Retina (tissue), 1 donor: Measurements from ENCODE around the gene MAGT1.
A peak's percentile ranks its signal among the peaks of the same experiment; 100 is the strongest.
"Not testable (repeated sequence)": the region's sequence is repeated elsewhere in the genome, so short reads cannot be mapped to it uniquely, and the experiment has no call there.

ENCODE experiments used
- DNase-seq: peaks from one replicate; pipeline ENCODE4 v3.0.0-alpha.2; 2016

MAGT1 gene

DNA sequence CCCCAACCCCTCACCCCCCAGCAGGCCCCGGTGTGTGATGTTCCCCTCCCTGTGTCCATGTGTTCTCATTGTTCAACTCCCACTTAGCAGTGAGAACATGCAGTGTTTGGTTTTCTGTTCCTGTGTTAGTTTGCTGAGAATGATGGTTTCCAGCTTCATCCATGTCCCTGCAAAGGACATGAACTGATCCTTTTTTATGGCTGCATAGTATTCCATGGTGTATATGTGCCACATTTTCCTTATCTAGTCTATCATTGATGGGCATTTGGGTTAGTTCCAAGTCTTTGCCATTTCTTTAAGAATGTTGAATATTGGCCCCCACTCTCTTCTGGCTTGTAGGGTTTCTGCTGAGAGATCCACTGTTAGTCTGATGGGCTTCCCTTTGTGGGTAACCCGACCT is 73.2 kb downstream of the MAGT1 start:
- not testable (repeated sequence) for DNase-seq

DNA sequence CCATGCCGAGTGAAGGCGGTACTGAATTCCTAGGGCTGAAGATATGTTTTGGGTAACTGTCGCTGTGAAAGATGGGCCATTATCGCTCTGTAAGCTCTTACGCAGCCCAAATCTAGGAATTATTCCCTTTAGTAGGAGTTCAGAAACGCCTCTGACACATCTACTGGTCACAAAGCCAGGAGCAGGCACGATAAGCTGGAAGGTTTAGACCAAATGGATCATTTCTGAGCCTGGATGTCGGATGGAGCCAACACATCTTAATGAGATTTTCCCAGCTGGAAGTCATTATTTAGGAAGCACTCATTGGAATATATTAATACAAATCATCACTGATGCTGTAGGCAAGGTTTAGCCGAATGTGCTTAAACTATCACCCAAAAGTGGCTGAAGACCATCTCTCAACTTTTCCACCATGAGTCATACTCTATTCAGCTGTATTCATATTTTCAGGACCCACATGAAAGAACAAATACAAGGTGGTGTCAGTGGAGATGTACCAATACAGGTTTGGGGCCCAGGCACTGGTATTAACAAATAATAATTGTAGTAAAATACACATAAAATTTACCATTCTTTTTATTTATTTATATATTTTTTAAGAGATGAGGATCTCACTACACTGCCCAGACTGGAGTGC is 75.0 kb downstream of the MAGT1 start:
- no peak for DNase-seq

DNA sequence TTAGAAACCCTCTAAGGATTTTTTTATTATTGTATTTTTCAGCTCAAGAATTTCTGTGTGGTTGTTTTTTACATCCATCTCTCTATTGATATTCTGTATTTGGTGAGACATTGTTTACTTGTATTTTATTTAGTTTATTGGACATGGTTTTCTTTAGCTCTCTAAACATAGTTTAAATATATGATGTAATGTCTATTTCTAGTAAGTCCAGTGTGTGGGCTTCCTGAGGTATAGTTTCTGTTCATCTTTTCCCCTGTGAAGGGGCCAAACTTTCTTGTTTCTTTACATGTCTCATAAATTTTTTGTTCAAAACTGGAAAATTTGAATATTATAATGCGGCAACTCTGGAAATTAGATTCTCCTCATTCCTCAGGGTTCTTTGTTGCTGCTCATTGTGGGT is 81.0 kb downstream of the MAGT1 start:
- no peak for DNase-seq

DNA sequence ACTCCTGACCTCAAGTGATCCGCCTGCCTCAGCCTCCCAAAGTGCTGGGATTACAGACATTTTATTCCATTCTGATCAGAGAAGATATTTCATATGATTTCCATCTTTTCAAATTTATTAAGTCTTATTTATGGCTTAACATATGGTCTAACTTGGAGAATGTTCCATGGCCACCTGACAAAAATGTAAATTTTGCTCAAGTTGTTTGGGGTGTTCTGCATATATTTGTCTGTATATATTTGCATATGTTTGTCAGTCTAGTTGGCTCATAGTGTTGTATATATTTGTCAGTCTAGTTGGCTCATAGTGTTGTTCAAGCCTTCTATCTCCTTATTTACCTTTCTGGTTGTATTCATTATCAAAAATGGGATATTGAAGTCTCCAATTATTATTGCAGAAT is 93.0 kb downstream of the MAGT1 start:
- DNase-seq = no peak

DNA sequence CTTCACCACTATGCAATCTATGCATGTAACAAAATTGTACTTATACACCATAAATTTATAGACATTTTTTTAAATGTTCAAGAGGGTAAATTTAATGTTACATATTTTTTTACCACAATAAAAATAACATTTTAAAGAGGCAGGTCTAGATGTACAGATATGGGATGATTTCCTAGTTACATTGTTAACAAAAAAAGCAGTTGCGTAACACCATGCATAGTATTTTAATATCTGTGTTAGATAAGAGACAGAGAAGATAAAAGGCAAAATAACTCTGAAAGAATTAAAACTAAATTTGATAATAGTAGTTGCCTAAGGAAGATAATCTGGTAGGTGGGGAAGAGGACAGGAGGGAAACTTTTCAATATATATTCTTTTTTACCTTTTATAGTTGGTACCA is 100.1 kb downstream of the MAGT1 start:
- no peak for DNase-seq

DNA sequence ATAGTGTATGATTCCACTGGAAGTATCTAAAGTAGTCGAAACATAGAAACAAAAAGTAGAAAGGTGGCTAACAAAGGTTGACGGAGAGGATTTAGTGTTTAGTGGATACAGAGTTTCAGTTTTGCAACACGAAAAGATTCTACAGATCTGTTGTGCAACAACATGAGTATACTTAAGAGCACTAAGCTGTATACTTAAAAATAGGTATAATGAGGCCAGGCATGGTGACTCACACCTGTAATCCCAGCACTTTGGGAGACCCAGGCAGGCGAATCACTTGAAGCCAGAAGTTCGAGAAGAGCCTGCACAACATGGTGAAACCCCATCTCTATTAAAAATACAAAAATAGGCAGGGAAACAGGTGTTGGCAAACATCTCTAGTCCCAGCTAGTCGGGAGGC is 101.3 kb downstream of the MAGT1 start:
- DNase-seq = no peak

DNA sequence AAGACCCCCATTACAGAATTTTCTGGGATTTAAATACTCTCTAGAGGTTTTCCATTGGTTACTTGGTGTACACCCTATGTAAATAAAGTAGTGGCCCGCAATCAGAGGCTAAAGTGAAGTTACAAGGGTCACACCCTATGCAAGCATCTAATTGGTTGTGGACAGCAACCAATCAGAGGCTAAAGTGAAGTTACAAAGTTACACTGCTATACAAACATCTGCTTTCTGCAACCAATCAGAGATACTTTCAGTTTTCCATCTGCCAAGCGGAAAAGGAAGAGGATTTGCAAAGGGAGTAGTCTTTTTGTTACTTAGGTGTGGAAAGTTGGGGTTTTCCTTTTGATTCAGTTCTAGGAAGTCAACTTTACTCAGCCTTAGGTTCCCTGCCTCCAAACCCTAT is 107.2 kb downstream of the MAGT1 start:
- no peak for DNase-seq

DNA sequence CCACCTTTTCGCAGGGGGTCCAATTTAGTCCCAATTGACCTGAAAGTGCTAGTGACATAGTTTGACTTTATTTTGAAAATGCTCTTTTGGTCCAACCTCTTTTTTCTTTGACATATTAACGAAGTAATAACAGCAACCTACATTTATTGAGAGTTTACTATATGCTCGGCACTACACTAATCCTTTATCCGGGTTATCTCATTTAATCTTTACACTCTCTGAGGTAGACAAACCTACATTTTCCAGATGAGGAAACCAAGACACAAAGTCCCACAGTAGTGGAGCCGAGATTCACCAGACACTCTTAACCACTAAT is 108.9 kb downstream of the MAGT1 start:
- DNase-seq = no peak

DNA sequence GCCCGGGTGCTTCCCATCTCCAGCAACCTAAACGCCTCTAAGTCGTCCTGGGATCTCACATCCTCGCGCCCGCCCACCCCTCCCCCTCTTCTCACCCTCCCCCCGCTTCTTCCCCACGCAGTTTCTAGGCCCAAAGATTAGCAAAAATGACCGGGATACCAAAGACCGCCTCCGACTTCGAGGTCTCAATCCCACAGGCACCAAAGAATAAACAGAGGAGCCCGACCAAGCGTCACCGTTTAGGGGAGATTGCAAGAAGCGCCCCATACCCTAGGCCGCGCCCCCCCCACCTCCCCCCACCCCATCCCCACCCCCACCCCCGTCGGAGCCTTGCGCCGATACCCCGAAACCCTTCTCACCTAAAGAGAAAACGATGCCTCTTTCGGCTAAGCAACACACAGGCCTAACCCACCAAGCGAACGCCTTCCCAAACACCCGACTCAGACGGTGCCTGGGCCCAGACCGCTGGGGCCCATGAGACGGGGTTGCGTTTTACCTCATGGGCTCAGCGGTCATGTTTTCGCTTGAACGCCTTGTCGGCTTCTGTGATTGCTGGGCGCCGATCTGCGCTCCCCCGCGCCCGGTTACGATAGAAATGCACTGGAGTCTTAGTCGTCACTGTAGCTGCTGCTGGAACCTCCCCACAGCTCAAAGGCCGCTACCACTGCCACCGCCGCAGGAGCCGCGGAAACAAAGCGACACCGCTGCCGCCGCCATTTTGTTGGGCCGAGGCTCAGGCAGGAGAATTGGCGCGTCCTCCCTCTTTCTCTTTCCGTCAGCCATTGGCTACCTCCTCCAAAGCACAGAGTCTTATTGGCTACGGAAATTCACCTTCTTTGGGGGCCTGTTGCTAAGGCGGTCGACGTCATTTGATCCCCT is 109.5 kb downstream of the MAGT1 start, which contains the start of gene ATRX:
Gene ATRX (minus strand): TSS at position 731 of the 879 bp plus-strand sequence. CDS start 215 bp downstream, at position 516.
- DNase-seq = peak; percentile 89

DNA sequence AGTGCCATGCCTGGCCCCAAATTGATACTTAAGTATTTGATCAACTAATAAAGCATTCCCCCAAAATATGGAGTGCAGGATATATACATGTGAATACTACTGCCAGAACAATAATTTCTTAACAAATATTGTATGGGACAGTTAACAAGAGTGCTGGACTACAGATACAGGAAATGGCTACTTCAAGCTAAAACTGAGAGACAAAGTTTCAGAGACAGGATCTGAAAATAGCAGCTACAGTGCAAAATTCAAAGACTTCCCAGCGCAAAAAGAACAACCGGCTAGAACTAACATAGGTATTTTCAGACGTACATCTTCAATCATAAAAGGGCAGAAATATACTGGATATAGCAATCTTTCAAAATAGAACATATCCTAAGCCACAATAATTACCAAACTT is 115.5 kb downstream of the MAGT1 start:
- DNase-seq = no peak

DNA sequence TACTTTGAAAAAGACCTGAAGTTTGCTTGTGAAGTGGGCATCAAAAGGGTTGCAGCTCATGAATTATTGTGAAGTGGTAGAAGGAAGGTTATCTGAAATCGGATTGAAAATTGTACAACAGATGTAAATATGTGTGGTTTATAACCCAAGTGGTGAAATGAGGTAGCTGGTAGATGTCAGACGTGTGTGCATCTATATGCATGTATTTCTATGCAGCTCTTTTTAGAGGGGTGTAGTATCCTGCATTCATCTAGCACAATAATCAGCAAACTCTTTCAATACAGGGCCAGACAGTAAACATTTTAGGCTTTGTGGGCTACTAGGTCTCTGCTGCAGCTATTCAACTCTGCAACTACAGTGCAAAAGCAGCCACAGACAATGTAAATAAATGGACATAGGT is 118.6 kb downstream of the MAGT1 start:
- DNase-seq = no peak
